ENCODE measurements around the gene JCHAIN. TPM values are rescaled to one million over a fixed set of nuclear protein-coding genes. Genes with fewer than 3 reads are reported as not detected.

Gene JCHAIN
- total and polyA plus RNA-seq, 2 of the 13 experiments (the other 11 are each of a cell fraction or from before 2014, with no cell fraction given): not detected

- TF ChIP-seq EZH2 (conservative IDR thresholded peaks at IDR 0.05; ENCODE audit: low read depth, low read length) (no peak), ZIK1 (CRISPR knock-in tag; IDR thresholded peaks at IDR 0.05; ENCODE audit: borderline replicate concordance, low read depth) (peak; percentile 84; the same call in 1 of the 2 replicates), ZNF616 (CRISPR knock-in tag; IDR thresholded peaks at IDR 0.05; ENCODE audit: low read depth) (0 out of 2 replicates have a peak, but pooled peaks have one; percentile 17), ZNF17 (CRISPR knock-in tag; IDR thresholded peaks at IDR 0.05) (no peak), HNF4G (IDR thresholded peaks at IDR 0.05; ENCODE audit: borderline replicate concordance, low read depth, low read length) (no peak; the same call in 1 of the 2 replicates), HNF4G (CRISPR knock-in tag; IDR thresholded peaks at IDR 0.05; ENCODE audit: borderline replicate concordance, low read depth) (0 out of 2 replicates have a peak, but pooled peaks have one; percentile 24), ZNF335 (CRISPR knock-in tag; IDR thresholded peaks at IDR 0.05) (peak; percentile 91), TRIM22 (IDR thresholded peaks at IDR 0.05) (no peak), ZNF879 (CRISPR knock-in tag; IDR thresholded peaks at IDR 0.05) (0 out of 2 replicates have a peak, but pooled peaks have one; percentile 27), ZNF709 (CRISPR knock-in tag; IDR thresholded peaks at IDR 0.05) (0 out of 2 replicates have a peak, but pooled peaks have one; percentile 79), ZNF772 (CRISPR knock-in tag; IDR thresholded peaks at IDR 0.05) (peak; percentile 91), IRF9 (CRISPR knock-in tag; IDR thresholded peaks at IDR 0.05; ENCODE audit: borderline replicate concordance) (no peak; the same call in 1 of the 2 replicates), SSRP1 (CRISPR knock-in tag; IDR thresholded peaks at IDR 0.05) (no peak), ZNF263 (CRISPR knock-in tag; IDR thresholded peaks at IDR 0.05) (no peak; the same call in 1 of the 2 replicates), TIGD3 (CRISPR knock-in tag; IDR thresholded peaks at IDR 0.05; ENCODE audit: borderline replicate concordance) (no peak), ZNF883 (CRISPR knock-in tag; IDR thresholded peaks at IDR 0.05; ENCODE audit: not compliant biosample characterization) (peak; percentile 45), ZNF766 (CRISPR knock-in tag; IDR thresholded peaks at IDR 0.05; ENCODE audit: borderline replicate concordance) (peak; percentile 97), GLMP (CRISPR knock-in tag; IDR thresholded peaks at IDR 0.05; ENCODE audit: borderline replicate concordance) (no peak), ZNF296 (CRISPR knock-in tag; conservative IDR thresholded peaks at IDR 0.05) (no peak), POLR2G (IDR thresholded peaks at IDR 0.05; ENCODE audit: low read depth, low read length) (peak; percentile 92), ZNF317 (CRISPR knock-in tag; IDR thresholded peaks at IDR 0.05) (peak; percentile 38), ZBTB7B (CRISPR knock-in tag; IDR thresholded peaks at IDR 0.05) (peak; percentile 84), ZNF367 (CRISPR knock-in tag; IDR thresholded peaks at IDR 0.05; ENCODE audit: borderline replicate concordance) (peak; percentile 94), DR1 (CRISPR knock-in tag; IDR thresholded peaks at IDR 0.05) (0 out of 2 replicates have a peak, but pooled peaks have one; percentile 68), FIP1L1 (IDR thresholded peaks at IDR 0.05; ENCODE audit: borderline replicate concordance, insufficient read depth, low read depth, low read length) (no peak)
Observed at GRCh38 chr4:70687821-70688794, 21.8 kb upstream of the JCHAIN start, which contains the start of gene UTP3 (continued).
